Measurements from ENCODE around the gene OSBPL10. TPM values are rescaled to one million over a fixed set of nuclear protein-coding genes. Genes with fewer than 3 reads are reported as not detected.

OSBPL10 gene
- total RNA-seq, 1 experiment from 2014 or later = 172 TPM

GRCh38 chr3:31968927-31969418 is 12.1 kb downstream of the OSBPL10 start:
- no TSS peak for BruUV-seq (replicated peaks)
- CTCF ChIA-PET = interaction anchor here (0.6 to 1.5 kb wide), 6 partner anchors 9 to 259 kb away, joined by 3 to 4 read pairs (median 4); no protein-coding TSS in a partner anchor
- Mint-ChIP-seq H3K27me3 (ENCODE audit: insufficient read depth, unreplicated experiment) (no peaks in the 10 kb centered on the region), H3K4me1 (ENCODE audit: insufficient read depth, unreplicated experiment) (peaks cover 32% of the 10 kb centered on the region), H3K9me3 (ENCODE audit: unreplicated experiment) (no peaks in the 10 kb centered on the region), H3K36me3 (ENCODE audit: insufficient read depth, unreplicated experiment) (peaks cover 17% of the 10 kb centered on the region), H3K4me3 (ENCODE audit: unreplicated experiment) (peak overlapping the region; percentile 69), H3K27ac (ENCODE audit: low read depth, unreplicated experiment) (peak overlapping the region; percentile 99)
- POLR2A ChIA-PET = interaction anchor here (0.7 to 6.5 kb wide), 17 partner anchors 9 to 1624 kb away, joined by 3 to 53 read pairs (median 4); partner anchors contain the start of genes OSBPL10, STT3B and ZNF860
- peak; percentile 86 for DNase-seq (ENCODE audit: unreplicated experiment)
- no peak for TF ChIP-seq CTCF (IDR thresholded peaks at IDR 0.05; ENCODE audit: unreplicated experiment)
- intact Hi-C loops (cut with micrococcal nuclease) = loop anchor here (1.0 kb wide), 1 partner anchor 93 kb away; no protein-coding TSS in a partner anchor

GRCh38 chr3:31968369-31968926 is 12.6 kb downstream of the OSBPL10 start:
- H3K9me3 Mint-ChIP-seq (ENCODE audit: unreplicated experiment) = no peaks in the 10 kb centered on the region
- intact Hi-C loops (cut with micrococcal nuclease) = no loop called here
- no peak for TF ChIP-seq CTCF (IDR thresholded peaks at IDR 0.05; ENCODE audit: unreplicated experiment)
- DNase-seq (ENCODE audit: unreplicated experiment) = peak; percentile 42
- H3K27me3 Mint-ChIP-seq (ENCODE audit: insufficient read depth, unreplicated experiment) = no peaks in the 10 kb centered on the region
- POLR2A ChIA-PET = interaction anchor here (0.7 to 6.5 kb wide), 14 partner anchors 8 to 436 kb away, joined by 3 to 53 read pairs (median 5); partner anchors contain the start of genes OSBPL10, STT3B and ZNF860
- peak overlapping the region; percentile 99 for H3K27ac Mint-ChIP-seq (ENCODE audit: low read depth, unreplicated experiment)
- TSS peak; percentile 68 for BruUV-seq (replicated peaks)
- H3K36me3 Mint-ChIP-seq (ENCODE audit: insufficient read depth, unreplicated experiment) = peaks cover 19% of the 10 kb centered on the region
- CTCF ChIA-PET = interaction anchor here (0.6 to 0.7 kb wide), 4 partner anchors 10 to 258 kb away, joined by 4 read pairs; no protein-coding TSS in a partner anchor
- peak overlapping the region; percentile 69 for H3K4me3 Mint-ChIP-seq (ENCODE audit: unreplicated experiment)
- peaks cover 33% of the 10 kb centered on the region for H3K4me1 Mint-ChIP-seq (ENCODE audit: insufficient read depth, unreplicated experiment)

- peaks cover 26% of the 10 kb centered on the region for H3K36me3 Mint-ChIP-seq (ENCODE audit: insufficient read depth, unreplicated experiment)
- H3K27ac Mint-ChIP-seq (ENCODE audit: low read depth, unreplicated experiment) = peak overlapping the region; percentile 99
- intact Hi-C loops (cut with micrococcal nuclease) = no loop called here
- no peak for TF ChIP-seq CTCF (IDR thresholded peaks at IDR 0.05; ENCODE audit: unreplicated experiment)
- H3K27me3 Mint-ChIP-seq (ENCODE audit: insufficient read depth, unreplicated experiment) = no peaks in the 10 kb centered on the region
- ChIA-PET POLR2A (interaction anchor here (0.7 to 6.5 kb wide), 18 partner anchors 9 to 435 kb away, joined by 3 to 53 read pairs (median 4); partner anchors contain the start of genes OSBPL10, STT3B and ZNF860), CTCF (interaction anchor here (0.7 to 1.3 kb wide), 2 partner anchors 44 to 86 kb away, joined by 4 read pairs; no protein-coding TSS in a partner anchor)
- no peaks in the 10 kb centered on the region for H3K9me3 Mint-ChIP-seq (ENCODE audit: unreplicated experiment)
- H3K4me3 Mint-ChIP-seq (ENCODE audit: unreplicated experiment) = peak overlapping the region; percentile 69
- peaks cover 40% of the 10 kb centered on the region for H3K4me1 Mint-ChIP-seq (ENCODE audit: insufficient read depth, unreplicated experiment)
- DNase-seq (ENCODE audit: unreplicated experiment) = no peak
- no TSS peak for BruUV-seq (replicated peaks)
Observed at GRCh38 chr3:31967592-31967991, 13.5 kb downstream of the OSBPL10 start.

GRCh38 chr3:31966978-31967591 is 14.0 kb downstream of the OSBPL10 start:
- Mint-ChIP-seq H3K27me3 (ENCODE audit: insufficient read depth, unreplicated experiment) (no peaks in the 10 kb centered on the region), H3K9me3 (ENCODE audit: unreplicated experiment) (no peaks in the 10 kb centered on the region), H3K4me1 (ENCODE audit: insufficient read depth, unreplicated experiment) (peaks cover 42% of the 10 kb centered on the region), H3K4me3 (ENCODE audit: unreplicated experiment) (peak overlapping the region; percentile 69), H3K27ac (ENCODE audit: low read depth, unreplicated experiment) (peak overlapping the region; percentile 99), H3K36me3 (ENCODE audit: insufficient read depth, unreplicated experiment) (peaks cover 26% of the 10 kb centered on the region)
- intact Hi-C loops (cut with micrococcal nuclease) = no loop called here
- DNase-seq (ENCODE audit: unreplicated experiment) = no peak
- ChIA-PET CTCF (interaction anchor here (0.6 to 1.3 kb wide), 4 partner anchors 40 to 745 kb away, joined by 4 to 5 read pairs (median 4); no protein-coding TSS in a partner anchor), POLR2A (interaction anchor here (0.7 to 6.5 kb wide), 19 partner anchors 9 to 435 kb away, joined by 3 to 53 read pairs (median 4); partner anchors contain the start of genes OSBPL10 and ZNF860)
- TF ChIP-seq CTCF (IDR thresholded peaks at IDR 0.05; ENCODE audit: unreplicated experiment) = no peak
- BruUV-seq (replicated peaks) = no TSS peak

Measured in MCF 10A (cell line).